Endothelial cell of umbilical vein (primary cell): Measurements from ENCODE around the gene EPYC. TPM values are rescaled to one million over a fixed set of nuclear protein-coding genes. Genes with fewer than 3 reads are reported as not detected.

ENCODE experiments used
- BruUV-seq: library from RNA; stranded (reverse); fragments of 400-500 nt; replicated peaks from 2 replicates; lab custom pipeline; 2021; lab: Mats Ljungman, UMichigan
- CTCF ChIA-PET: fragments of 300-600, 350-600 bp; sonication (Branson Sonifier 250); formaldehyde crosslinking; loops from one replicate; lab custom pipeline; 2021; ENCODE audit warnings: antibody characterized with exemption, inconsistent platforms; lab: Charles Lee
- POLR2A ChIA-PET: fragments of 300-600, 350-600 bp; sonication (Branson Sonifier 250); formaldehyde crosslinking; loops from one replicate; lab custom pipeline; 2021; ENCODE audit warnings: antibody characterized with exemption, inconsistent platforms; lab: Charles Lee
- DNase-seq: peaks from one replicate; pipeline ENCODE4 v3.0.0-alpha.2; 2011; ENCODE audit warnings: low read depth, low spot score
- FAIRE-seq: peaks from 2 replicates; lab custom pipeline; 2011; peaks lifted over from hg19 to GRCh38; lab: Jason Lieb, UNC
- H2AFZ ChIP-seq: 2 replicates; pipeline ENCODE4 v1.6.0; 2012; ENCODE audit warnings: low read depth, low read length, control low read depth, inconsistent platforms
- H3K27ac ChIP-seq: 2 replicates; pipeline ENCODE4 v1.5.1; 2011; ENCODE audit warnings: low read depth, mild to moderate bottlenecking, control low read depth, low read length, moderate library complexity; ENCODE audit not compliant: insufficient read depth
- H3K27me3 ChIP-seq, 2 experiments: 2 replicates each; pipeline versions ENCODE4 v1.6.0 to v1.6.1; 2011; ENCODE audit warnings: low read length in 2 of 2, mixed read lengths in 1 of 2; ENCODE audit not compliant: control insufficient read depth in 2 of 2, insufficient read depth in 2 of 2
- H3K36me3 ChIP-seq, 2 experiments: 2 replicates in 1 of 2; 3 replicates in 1 of 2; pipeline ENCODE4 v1.5.1; 2011; ENCODE audit warnings: low read length in 2 of 2, mild to moderate bottlenecking in 1 of 2, moderate library complexity in 1 of 2; ENCODE audit not compliant: control insufficient read depth in 2 of 2, insufficient read depth in 2 of 2; ENCODE audit errors: extremely low read depth in 1 of 2
- H3K4me1 ChIP-seq: 3 replicates; pipeline ENCODE4 v1.5.1; 2011; ENCODE audit warnings: mild to moderate bottlenecking, low read length; ENCODE audit not compliant: control insufficient read depth, insufficient read depth; ENCODE audit errors: extremely low read depth
- H3K4me2 ChIP-seq: 2 replicates; pipeline ENCODE4 v1.6.1; 2011; ENCODE audit warnings: low read length, control low read depth, mixed read lengths; ENCODE audit not compliant: insufficient read depth
- H3K4me3 ChIP-seq, 3 experiments: fragments of 200-600 bp in 1 of 3; sonication (generic), shearing (Covaris generic) in 1 of 3; replicated peaks in 1 of 3; 2 replicates each; pipeline ENCODE4 v1.5.1; 2011 to 2016; ENCODE audit warnings: control low read depth in 3 of 3, low read length in 3 of 3, mild to moderate bottlenecking in 2 of 3, inconsistent platforms in 1 of 3, low read depth in 1 of 3, moderate library complexity in 1 of 3; ENCODE audit not compliant: insufficient read depth in 1 of 3
- H3K79me2 ChIP-seq: 2 replicates; pipeline ENCODE4 v1.6.0; 2012; ENCODE audit warnings: low read length, inconsistent platforms; ENCODE audit not compliant: control insufficient read depth, insufficient read depth
- H3K9ac ChIP-seq: replicated peaks from 2 replicates; pipeline ENCODE3; 2011; ENCODE audit warnings: low read length, control low read depth; ENCODE audit not compliant: insufficient read depth; ENCODE audit errors: extremely low read depth
- H3K9me1 ChIP-seq: replicated peaks from 3 replicates; pipeline ENCODE4 v1.6.0; 2011; ENCODE audit warnings: mild to moderate bottlenecking, low read length; ENCODE audit not compliant: control insufficient read depth, insufficient read depth; ENCODE audit errors: extremely low read depth
- H3K9me3 ChIP-seq: replicated peaks from 2 replicates; pipeline ENCODE4 v1.5.1; 2012; ENCODE audit warnings: low read length, inconsistent platforms; ENCODE audit not compliant: control insufficient read depth, insufficient read depth
- H4K20me1 ChIP-seq: replicated peaks from 2 replicates; pipeline ENCODE3; 2011; ENCODE audit warnings: mild to moderate bottlenecking, low read length; ENCODE audit not compliant: control insufficient read depth, insufficient read depth; ENCODE audit errors: extremely low read depth
- CTCF ChIP-seq, 2 donors: IDR thresholded peaks; 1 replicate in 1 of 2; 2 replicates in 1 of 2; pipeline ENCODE4 v1.5.1; 2011; ENCODE audit warnings: low read length in 2 of 2, mild to moderate bottlenecking in 2 of 2, moderate library complexity in 2 of 2, control low read depth in 1 of 2, inconsistent platforms in 1 of 2, low read depth in 1 of 2; ENCODE audit not compliant: insufficient read depth in 1 of 2; ENCODE audit errors: extremely low read depth in 1 of 2
- EZH2 ChIP-seq: IDR thresholded peaks from 2 replicates; pipeline ENCODE4 v1.6.1; 2012; ENCODE audit warnings: borderline replicate concordance, low read depth, mild to moderate bottlenecking, moderate library complexity, low read length, inconsistent platforms; ENCODE audit not compliant: severe bottlenecking
- FOS ChIP-seq: IDR thresholded peaks from 2 replicates; pipeline ENCODE4 v1.6.1; 2011; ENCODE audit warnings: mild to moderate bottlenecking, low read length, moderate library complexity, borderline replicate concordance; ENCODE audit not compliant: insufficient read depth
- GATA2 ChIP-seq: IDR thresholded peaks from 2 replicates; pipeline ENCODE4 v1.7.0; 2011; ENCODE audit warnings: low read depth, mild to moderate bottlenecking, moderate library complexity, mixed read lengths, low read length; ENCODE audit not compliant: insufficient read length, insufficient read depth
- JUN ChIP-seq: IDR thresholded peaks from 2 replicates; pipeline ENCODE4 v1.6.1; 2011; ENCODE audit warnings: borderline replicate concordance, low read depth; ENCODE audit not compliant: insufficient read length, insufficient read depth
- MYC ChIP-seq: IDR thresholded peaks from one replicate; pipeline ENCODE4 v1.6.1; 2011; ENCODE audit warnings: mild to moderate bottlenecking, low read depth, low read length
- POLR2A ChIP-seq: IDR thresholded peaks from 2 replicates; pipeline ENCODE4 v1.6.1; 2012; ENCODE audit warnings: low read depth, mild to moderate bottlenecking, control low read depth, low read length
- POLR2AphosphoS5 ChIP-seq: IDR thresholded peaks from 2 replicates; pipeline ENCODE4 v1.6.1; 2012; ENCODE audit warnings: low read depth, mild to moderate bottlenecking, control low read depth, low read length, moderate library complexity; ENCODE audit not compliant: insufficient read depth
- dilution Hi-C: fragments of 300-500 bp; cut with MboI; formaldehyde crosslinking; loops from one replicate; pipeline ENCODE4 v1.15.0; 2019; ENCODE audit warnings: low sequenced_read_pairs; ENCODE audit not compliant: extremely low pct_ligation_motif_present
- intact Hi-C: fragments of 100-400 bp; cut with micrococcal nuclease; formaldehyde crosslinking; loops from one replicate; pipeline ENCODE4 v1.10.0; 2022
- polyA plus RNA-seq, 4 experiments: library from polyadenylated mRNA; depleted of rRNA in 3 of 4; stranded (reverse) in 3 of 4; unstranded in 1 of 4; fragments of >200 nt; gene quantifications; 2 replicates each; pipeline versions ENCODE4 v1.2.1 to v1.2.3, GENCODE V29; 2011 to 2012; ENCODE audit warnings: missing spikeins in 1 of 4
- total RNA-seq: library from RNA; stranded (reverse); gene quantifications from 2 replicates; pipeline ENCODE4 v1.2.3, GENCODE V29; 2021
- TF ChIP-seq, protein P1 (sequence below): IDR thresholded peaks from 2 replicates; pipeline ENCODE4 v1.6.1; 2011; ENCODE audit not compliant: insufficient read depth, insufficient read length

The EPYC gene
- total and polyA plus RNA-seq, 2 donors (not counting 3 experiments of a cell fraction or from before 2014, with no cell fraction given) = not detected

GRCh38 chr12:90963946-90964345 is 40.8 kb downstream of the EPYC start:
- Histone ChIP-seq H4K20me1 (no peaks in the 10 kb centered on the region), H3K4me1 (no peaks in the 10 kb centered on the region), H3K27me3 (no peaks in the 10 kb centered on the region), H3K9ac (no peak overlapping the region), H3K4me2 (no peak overlapping the region), H2AFZ (no peak overlapping the region), H3K9me3 (no peaks in the 10 kb centered on the region), H3K9me1 (no peaks in the 10 kb centered on the region), H3K79me2 (no peaks in the 10 kb centered on the region), H3K27ac (no peak overlapping the region), H3K36me3 (no peaks in the 10 kb centered on the region), H3K4me3 (no peak overlapping the region)
- FAIRE-seq (no peak), DNase-seq (no peak)
- dilution Hi-C loops (no loop called here), intact Hi-C loops (no loop called here)
- CTCF ChIA-PET = interaction anchor here (1.0 kb wide), 1 partner anchor 23 kb away, joined by 3 read pairs; no protein-coding TSS in a partner anchor
- BruUV-seq = no TSS peak
- POLR2A ChIA-PET = no interaction called here
- TF ChIP-seq EZH2 = no peak
- TF ChIP-seq POLR2A = no peak
- TF ChIP-seq GATA2 = no peak
- TF ChIP-seq JUN = no peak

DNA sequence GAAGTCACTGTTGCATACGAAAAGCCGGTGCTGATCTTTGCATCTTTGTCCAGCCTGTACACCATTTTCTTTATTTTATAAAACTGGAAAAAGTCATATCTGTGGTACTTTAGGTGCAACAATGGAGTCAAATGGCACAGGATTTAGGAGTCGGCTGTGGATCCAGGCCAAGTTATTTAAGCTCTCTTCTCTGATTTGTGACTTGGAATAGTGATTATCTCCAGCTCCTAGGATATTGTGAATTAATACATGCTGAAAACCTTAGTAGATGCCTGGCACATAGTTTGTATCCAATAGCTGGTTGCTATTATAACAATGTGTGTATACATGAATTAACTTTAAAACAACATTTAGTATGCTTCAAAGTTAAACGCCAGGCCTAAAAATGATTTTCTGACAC is 43.6 kb downstream of the EPYC start:
- no peak overlapping the region for H3K4me2 ChIP-seq
- no peak overlapping the region for H3K4me3 ChIP-seq
- intact Hi-C loops = no loop called here
- no peaks in the 10 kb centered on the region for H4K20me1 ChIP-seq
- dilution Hi-C loops = no loop called here
- DNase-seq (no peak), FAIRE-seq (no peak)
- H3K27ac ChIP-seq = no peak overlapping the region
- no peaks in the 10 kb centered on the region for H3K4me1 ChIP-seq
- no peaks in the 10 kb centered on the region for H3K27me3 ChIP-seq
- H3K9me1 ChIP-seq = no peaks in the 10 kb centered on the region
- H3K9ac ChIP-seq = no peak overlapping the region
- TF ChIP-seq MYC (no peak), CTCF (IDR thresholded peaks at IDR 0.05; ENCODE audit: extremely low read depth in 1 of 2, insufficient read depth in 1 of 2, low read depth in 1 of 2, low read length in 2 of 2) (no peak), EZH2 (no peak), POLR2AphosphoS5 (no peak), FOS (no peak), POLR2A (no peak)
- TF ChIP-seq, protein P1, sequence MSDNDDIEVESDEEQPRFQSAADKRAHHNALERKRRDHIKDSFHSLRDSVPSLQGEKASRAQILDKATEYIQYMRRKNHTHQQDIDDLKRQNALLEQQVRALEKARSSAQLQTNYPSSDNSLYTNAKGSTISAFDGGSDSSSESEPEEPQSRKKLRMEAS = no peak
- no peaks in the 10 kb centered on the region for H3K9me3 ChIP-seq
- no peak overlapping the region for H2AFZ ChIP-seq
- ChIA-PET POLR2A (no interaction called here), CTCF (interaction anchor here (0.6 to 1.3 kb wide), 6 partner anchors 9 to 1418 kb away, joined by 3 to 11 read pairs (median 4); no protein-coding TSS in a partner anchor)
- BruUV-seq = no TSS peak
- H3K79me2 ChIP-seq = no peaks in the 10 kb centered on the region
- no peaks in the 10 kb centered on the region for H3K36me3 ChIP-seq
